Stimulated activated CD8-positive, alpha-beta memory T cell treated with anti-CD3 and anti-CD28 coated beads, Interleukin-2, amount 100 ng/mL, for 1 hour (primary cell): ENCODE data around the gene FRMPD4.

Source experiments
- DNase-seq, 2 donors: peaks; one replicate each; pipeline ENCODE4 v3.0.0-alpha.2; 2020; ENCODE audit warnings: low read depth in 2 of 2

The FRMPD4 gene

DNA sequence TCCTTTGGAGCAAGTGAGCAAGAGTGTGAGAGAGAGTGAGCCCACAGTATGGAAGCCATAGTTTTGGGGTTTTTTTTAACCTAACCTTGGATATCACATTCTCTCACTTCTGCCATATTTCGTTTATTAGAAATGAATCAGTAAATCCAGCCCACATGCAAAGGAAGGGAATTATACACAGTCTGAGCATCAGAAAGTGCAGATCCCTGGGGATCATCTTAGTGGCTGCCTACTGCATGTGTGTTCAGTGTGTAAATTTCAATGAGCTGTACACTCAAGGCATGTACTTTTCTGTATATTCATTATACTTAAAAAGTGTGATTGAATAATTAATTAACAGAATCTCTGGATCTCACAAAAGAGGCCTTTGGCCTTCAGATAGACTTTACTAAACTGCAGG lies 519.2 kb downstream of the FRMPD4 start:
- DNase-seq, result no peak

DNA sequence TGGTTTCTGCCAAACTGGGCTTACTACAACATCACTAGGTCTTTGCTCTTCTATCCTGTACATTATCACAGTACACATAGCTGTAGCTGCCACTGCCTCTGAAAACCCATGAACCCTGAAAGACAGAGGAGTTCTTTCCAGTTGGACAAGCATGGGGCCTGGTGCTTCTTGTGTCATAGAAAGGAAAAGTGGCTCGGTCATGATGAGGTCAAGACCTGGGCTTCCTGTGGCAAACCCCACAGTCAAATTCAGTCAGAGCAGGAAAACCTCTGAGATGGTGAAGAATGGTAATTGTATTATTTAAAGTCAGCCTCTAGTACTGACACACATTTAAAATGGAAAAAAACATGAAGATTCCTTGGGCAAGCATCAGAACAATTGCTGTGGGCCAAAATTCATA lies 519.6 kb downstream of the FRMPD4 start:
- no peak for DNase-seq

DNA sequence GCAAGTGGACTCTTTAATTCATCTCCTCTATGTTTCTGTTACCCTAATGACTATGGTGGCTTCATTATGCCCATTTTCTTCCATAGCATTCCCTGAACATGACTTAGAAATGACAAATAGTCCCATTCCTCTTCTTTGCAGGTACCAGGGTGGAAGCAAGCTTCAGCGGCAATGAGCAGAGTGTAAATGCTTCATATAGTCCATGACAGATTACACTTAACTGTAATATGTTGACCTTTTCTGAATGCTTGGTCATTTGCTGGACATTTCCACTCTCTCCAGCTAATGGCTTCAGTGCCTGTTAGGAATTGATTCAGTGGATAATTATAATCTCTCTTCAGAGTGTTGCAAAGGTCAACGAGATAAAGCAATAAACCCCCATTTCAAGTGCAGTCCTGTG lies 523.2 kb downstream of the FRMPD4 start:
- DNase-seq, result no peak

DNA sequence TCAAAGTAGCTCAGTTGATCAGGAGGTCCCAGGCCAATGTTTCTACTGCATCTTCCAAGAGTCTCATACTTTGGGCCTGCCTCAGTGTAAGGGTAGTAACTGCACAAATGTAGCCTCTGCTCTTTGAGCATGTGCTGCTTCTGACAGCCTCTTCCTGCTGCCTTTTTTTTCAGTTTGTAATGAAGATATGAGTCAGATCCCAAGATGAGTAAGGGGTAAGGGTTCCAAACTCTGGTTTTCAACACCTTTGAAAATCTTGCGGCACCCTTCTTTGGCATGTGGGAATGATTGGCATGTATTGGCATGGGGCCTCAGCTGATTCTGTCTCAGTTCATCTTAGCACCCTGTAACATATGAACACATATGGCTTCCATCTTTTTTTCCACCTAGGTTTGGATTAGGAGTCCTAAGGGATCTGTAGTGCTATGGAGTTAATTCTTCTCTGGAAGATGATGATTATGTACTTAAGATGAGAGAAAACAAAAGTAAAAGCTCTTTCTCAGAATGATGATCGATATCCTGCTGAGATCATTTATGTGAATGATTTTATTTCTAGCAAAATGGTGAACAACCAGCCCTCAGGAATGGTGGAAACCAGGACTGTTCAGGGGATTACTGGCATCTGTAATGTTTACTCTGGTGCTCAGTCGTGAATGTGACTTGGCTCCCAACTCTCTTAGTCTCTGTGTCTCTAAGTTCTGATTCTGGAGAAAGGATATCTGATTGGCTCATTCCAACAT lies 534.3 kb downstream of the FRMPD4 start:
- no peak for DNase-seq

DNA sequence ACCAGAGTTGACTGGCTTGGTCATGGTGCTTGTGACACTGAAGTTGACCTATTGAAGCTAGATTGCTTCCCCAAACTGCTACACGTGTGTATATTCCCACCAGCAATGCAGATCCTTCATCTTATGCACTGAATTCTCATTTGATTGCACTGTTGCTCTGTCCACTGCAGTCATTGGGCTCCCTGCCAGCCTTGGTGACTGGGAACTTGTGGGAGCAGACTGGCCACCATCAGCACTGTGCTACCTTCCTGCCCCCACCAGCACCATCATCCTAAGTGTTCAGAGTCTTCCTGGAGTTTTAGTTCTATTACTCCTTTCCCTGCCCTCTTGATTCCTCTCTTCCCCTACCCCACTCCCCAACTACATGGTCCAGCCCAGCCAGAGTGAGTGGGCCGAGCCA lies 535.2 kb downstream of the FRMPD4 start:
- no peak for DNase-seq

DNA sequence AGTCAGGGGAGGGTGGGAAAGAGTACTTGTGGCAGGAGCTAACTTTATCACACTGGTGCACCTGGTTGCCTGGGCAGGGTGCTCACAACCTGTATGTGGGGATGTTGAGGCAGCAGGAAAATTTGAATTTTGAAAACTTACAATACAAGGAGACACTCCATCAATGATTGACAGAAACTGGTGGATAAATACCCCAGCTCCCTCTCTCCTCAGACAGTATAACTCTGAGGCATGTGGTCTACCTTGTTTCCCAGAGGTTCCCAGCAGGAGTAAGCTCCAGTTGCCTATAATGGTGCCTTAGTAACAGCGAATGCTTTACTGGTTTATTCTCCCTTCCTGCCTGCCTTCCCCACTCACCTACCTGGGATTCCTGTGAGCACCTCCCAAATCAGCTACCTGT lies 541.2 kb downstream of the FRMPD4 start:
- no peak for DNase-seq

DNA sequence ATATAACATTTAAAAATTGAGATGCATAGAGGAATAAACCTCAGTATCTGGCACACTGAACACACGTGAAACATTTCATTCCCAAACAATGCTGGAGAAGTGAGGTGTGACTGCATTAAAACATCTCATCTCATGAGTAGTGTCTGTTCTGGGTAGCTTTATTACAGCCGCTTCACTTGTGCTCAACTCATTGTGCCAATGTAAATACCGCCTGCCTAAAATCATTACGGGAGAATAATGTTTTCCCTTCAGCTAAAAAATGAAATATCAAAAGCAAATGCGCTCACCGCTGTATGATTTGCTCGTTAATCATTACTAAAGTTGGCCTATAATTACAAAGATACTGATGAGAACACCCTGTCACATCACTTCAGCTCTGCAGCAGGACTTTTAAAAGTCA lies 542.8 kb downstream of the FRMPD4 start:
- no peak for DNase-seq

DNA sequence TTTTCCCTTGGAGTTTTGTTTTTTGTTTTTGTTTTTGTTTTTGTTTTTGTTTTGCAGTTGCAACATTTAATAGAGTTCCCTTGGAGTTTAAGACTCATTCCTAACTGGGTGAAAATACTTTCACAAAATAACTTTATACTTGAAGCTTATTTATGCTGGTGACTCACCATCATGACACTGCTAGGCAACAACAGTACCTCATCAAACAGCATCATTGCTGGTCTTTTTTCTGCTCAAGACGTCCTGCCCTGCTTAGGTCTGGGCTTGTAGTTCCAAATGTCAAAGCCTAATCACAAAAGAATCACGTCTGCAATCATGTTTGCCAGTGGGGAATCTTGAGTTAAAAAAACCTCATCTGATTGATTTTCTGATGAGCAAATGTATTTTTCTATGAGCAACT lies 547.3 kb downstream of the FRMPD4 start:
- DNase-seq, result no peak

DNA sequence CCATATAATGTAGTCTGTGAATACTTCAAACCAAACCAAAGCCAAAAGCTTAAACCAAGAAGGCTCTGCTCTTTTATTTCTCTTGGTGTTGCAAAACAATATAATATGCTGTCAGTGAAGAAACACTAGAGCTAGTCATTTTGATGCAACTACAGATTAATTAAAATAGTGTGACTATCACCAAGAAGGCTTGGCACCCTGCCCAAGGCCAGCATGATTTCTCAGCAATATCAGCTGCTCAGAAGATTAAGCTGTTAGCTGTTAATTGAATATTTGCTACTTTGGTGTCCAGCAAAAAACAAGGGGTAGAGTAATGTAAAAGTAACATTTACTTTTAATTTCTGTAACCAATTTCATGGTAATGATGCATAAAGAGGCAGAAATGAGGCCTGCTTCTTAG lies 548.1 kb downstream of the FRMPD4 start:
- DNase-seq, result no peak

DNA sequence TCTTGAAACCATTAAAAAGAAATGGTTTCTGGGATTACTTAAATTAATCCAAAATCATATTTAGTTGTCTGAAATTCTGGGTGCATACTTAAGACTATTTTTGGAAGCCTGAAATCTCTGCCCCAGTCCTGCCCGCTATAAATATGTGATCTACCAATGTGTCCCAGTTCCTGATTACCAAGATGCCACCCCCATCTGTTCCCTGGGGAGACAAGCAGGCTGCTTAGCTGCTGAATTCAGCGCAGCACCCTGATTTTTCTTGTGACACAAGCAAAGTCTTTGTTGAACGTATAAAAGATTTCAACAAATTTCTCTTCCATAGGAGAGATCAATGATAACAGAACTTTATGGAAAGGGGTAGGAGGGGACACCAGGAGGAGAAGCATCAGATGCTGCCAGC lies 552.4 kb downstream of the FRMPD4 start:
- DNase-seq, result no peak

DNA sequence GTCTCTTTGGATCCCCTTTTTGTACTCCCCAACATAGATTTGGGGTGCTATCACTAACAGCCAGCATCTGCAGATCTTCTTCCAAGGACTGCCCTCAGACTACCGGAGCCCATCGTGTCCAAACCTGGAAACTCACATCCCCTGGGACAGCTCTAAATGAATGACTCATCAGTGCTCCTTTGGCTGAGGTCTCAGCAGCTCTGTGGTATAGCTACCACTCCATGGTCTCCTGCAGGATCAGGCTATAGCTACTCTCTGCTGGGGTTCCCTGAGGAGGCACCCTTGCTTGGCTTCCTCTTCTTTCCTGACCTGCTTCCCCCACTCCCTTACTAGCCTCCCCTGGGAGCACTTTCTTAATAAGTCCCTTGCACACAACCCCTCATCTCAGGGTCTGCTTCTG lies 555.5 kb downstream of the FRMPD4 start:
- no peak for DNase-seq

DNA sequence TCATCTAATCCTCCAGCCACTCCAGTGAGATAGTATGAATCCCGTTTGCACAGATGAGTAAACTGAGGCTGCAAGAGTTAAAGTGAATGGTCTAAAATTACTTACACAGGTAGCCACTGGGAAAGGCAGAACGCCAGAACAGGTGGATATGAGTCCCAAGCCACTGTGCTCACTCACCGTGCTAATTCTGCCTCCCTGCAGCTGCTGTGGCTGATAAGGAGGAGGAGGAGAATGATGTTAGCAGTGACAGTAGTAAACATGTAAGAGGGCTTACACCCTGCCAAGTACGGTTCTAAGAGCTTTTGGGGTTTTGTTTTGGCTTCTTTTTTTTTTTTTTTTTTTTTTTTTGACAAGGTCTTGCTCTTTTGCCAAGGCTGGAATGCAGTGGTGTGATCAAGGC lies 562.5 kb downstream of the FRMPD4 start:
- DNase-seq, result no peak

DNA sequence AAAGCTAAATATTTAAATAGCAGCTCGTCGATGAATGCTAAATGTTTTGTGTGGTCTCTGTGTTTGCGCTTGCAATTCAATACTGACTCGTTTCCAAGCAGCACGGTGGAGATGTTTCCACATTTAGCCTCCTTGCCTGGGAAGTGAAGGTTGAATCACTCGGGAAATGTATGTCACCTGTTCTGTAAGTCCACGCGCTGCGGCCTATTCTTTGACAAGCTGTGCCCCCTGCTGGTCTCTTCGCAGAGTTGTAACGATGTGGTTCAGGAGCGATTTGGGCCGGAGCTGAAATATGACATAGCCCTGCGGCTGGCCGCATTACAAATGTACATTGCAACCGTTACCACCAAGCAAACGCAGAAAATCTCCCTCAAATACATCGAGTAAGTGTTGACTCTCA lies 563.4 kb downstream of the FRMPD4 start:
- DNase-seq, result no peak

DNA sequence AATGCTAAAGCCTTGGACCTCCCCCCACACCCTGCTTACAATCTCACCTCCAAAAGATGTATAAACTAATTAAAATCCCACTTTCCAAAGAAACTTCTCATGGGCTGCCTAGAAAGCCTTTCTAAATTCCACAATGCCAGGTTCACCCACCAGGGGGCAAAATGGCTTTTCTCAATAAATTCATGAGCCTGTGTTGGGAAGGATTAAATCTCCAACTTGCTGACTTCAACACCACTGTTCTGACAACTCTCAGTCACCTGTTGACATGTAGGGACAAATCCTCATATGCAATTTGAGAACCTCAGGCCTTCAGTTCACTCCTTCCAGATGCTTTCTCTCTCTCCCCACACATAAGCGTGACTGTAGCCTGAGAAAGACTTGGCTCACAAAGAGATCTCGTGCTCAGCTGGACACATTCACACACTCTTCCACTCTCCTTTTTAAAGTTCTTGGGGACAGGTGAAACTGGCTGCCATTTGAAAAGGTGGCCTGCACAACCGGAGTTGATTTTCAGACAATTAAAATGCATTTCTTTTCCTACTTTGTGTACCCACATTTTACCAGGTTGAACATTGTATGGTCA lies 564.3 kb downstream of the FRMPD4 start:
- no peak for DNase-seq

DNA sequence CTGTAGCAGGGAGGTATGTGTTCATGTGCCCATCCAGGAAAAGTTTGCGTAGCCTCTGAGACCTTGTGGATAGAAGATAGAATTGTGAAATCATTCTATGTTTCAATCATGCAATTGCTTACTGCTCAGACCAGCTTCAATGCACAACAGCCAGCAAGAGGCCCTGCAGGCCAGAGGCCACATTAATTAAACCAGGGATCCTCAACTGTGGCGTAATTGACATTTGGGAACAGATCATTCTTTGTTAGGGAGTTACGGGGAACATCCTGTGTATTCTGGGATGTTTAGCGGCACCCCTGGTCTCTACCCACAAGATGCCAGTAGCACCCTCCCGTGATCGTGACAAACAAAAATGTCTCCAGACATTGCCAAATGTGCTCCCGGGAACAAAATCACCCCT lies 566.4 kb downstream of the FRMPD4 start:
- no peak for DNase-seq

DNA sequence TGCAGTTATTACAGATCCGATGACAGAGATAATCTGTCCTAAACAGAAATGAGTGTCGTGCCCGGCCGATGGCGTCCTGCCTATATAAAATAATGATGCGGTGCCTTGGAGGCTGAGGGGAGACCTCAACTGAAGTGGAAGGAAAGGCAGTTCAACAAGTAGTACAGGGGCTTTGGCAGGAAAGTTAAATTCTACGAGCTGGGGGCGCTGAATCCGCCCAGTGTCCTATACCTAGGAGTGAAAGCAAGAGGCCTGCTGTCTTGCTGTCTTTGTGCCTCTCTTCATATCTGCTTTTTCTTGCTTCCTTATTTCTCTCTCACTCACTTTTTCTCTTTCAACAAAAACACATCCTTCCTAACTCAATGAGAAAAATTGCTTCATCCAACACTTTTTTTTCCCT lies 570.8 kb downstream of the FRMPD4 start:
- no peak for DNase-seq

DNA sequence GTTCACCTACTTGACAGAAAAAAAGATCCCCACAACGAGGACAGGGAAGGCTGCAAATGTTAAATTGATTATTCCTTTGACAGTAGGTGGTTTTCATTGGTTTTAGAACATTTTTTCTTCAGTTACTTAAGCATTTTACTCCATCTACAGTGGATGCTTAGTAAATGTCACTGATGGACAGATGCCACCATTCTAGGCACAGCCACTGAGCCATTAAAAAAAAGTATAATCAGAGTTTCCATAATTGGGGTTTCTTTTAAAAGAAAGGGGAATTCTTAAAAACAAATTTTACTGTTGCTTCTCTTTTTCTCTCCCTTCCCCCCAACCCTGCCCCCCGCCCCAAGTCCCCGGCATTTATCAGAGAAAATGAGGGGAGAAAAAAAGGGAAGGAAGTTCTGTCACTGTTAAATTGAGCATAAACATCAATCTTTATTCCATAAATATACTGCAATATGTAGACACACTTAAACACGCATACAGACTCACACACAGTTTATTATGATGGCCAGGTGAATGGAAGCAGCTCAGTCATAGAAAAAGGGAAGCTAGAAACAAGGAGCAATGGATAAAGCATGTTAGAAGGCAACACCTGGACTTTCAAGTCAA lies 573.3 kb downstream of the FRMPD4 start:
- no peak for DNase-seq

DNA sequence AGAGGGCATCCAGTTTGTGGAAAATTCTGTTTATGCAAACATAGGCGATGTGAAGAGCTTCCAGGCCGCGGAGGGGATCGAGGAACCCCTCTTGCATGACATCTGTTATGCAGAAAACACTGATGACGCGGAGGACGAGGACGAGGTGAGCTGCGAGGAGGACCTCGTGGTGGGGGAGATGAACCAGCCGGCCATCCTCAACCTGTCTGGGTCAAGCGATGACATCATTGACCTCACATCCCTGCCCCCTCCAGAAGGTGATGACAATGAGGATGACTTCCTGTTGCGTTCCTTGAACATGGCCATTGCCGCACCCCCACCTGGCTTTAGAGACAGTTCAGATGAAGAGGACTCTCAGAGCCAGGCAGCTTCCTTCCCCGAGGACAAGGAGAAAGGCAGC lies 578.3 kb downstream of the FRMPD4 start:
- DNase-seq, result no peak

DNA sequence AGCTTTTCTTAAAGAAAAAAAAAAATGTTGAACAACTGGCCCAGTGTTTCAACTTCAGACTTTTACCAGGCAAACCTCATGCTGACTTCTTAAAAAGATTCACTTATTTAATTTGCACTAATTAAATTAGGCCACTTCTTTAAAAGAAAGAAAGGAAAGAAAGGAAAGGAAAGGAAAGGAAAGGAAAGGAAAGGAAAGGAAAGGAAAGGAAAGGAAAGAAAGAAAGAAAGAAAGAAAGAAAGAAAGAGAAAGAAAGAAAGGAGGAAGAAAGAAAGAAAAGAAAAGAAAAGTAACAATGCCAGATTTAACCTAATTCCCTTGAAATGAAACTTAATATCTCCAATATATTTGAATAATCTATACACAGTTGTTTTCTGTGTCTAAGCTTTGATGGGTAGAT lies 581.6 kb downstream of the FRMPD4 start:
- no peak for DNase-seq

DNA sequence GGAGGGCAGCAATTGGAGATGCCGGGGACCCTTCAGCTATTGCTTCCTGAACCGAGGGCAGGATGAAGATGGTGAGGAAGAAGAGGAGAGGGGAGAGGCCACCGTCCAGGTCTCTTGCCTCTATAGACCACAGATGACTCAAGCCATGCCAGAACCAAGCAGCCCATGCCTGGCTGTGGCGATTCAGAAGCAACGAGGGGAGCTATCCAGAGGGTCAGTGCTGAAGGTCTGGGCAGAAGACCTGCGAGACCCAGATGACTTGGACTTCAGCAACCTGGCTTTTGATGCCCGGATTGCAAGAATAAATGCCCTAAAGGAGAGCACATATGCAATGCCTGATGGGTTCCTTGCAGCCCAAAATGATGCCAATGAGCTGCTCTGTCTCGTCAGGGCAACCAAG lies 582.8 kb downstream of the FRMPD4 start:
- no peak for DNase-seq

DNA sequence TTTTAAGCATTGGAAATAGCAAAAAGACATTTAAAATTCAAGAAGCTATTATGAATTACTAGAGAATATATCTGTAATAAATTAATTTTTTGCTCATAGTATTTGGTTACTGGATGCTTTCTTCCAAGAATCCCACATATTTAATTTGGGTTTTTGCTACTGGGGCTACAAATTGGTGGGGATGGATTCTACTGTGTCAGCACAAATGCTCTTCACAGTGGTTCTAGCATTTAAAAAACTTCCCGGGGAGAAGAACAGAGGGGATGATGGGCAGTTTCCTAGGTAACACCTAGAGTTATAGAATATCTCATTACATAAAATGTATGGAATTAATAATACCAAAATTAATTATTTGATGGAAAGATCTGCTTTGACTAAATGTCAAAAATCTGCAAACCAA lies 584.0 kb downstream of the FRMPD4 start:
- DNase-seq, result no peak

DNA sequence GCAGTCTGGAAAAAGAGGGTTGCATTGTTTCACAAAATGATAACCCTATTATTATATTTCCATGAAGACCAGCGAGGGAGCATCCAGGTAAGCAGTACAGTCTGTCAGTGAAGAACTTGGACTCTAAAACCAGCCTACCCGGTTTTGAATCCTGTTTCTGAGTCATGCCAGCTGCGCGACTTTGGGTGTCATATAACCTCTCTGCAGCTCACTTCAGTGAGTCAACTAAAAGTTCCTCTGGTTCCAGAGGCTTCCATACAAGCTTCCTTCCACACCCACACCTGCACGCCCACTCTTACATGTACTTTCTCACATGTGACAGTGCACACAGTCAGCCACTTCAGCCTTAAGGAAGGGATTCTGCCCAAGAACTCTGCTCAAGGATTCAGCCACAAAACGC lies 603.1 kb downstream of the FRMPD4 start:
- DNase-seq, result no peak

DNA sequence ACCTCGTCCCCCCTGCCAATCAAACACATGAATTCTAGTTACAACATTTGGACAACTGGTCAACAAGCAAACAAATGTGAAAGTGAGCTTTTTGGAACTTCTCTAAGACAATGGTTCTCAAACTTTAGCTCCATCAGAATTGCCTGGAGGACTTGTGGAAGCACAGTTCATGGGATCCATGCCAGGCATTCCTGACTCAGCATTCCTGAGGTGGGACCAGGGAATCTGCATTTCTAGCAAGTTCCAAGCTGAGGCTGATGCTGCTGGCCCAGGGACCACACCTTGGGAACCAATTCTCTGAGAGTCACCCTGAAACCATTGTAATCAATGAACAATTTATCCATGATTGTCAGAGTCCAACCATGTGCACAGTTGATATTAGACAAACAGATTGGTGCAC lies 609.2 kb downstream of the FRMPD4 start:
- no peak for DNase-seq

DNA sequence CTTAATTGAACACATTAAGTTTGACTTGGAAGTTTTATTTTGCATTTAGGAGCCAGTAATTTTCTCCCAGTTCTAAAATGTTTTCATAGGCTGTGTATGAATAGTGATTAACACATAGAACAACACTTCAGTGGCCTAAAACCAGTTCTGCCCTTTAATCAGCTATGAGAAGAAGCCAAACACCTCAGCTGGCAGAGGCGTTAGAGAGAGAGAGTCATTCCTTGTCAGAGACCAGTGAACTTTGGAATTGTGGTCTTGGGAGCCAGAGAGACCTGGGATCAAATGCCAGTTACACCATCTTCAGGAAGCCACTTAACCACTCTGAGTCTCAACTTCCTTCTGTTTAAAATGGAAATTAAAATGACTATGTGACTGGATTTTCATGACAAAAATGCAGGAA lies 613.6 kb downstream of the FRMPD4 start:
- no peak for DNase-seq
